ENCODE data around the gene MYO1D.

The MYO1D gene

DNA sequence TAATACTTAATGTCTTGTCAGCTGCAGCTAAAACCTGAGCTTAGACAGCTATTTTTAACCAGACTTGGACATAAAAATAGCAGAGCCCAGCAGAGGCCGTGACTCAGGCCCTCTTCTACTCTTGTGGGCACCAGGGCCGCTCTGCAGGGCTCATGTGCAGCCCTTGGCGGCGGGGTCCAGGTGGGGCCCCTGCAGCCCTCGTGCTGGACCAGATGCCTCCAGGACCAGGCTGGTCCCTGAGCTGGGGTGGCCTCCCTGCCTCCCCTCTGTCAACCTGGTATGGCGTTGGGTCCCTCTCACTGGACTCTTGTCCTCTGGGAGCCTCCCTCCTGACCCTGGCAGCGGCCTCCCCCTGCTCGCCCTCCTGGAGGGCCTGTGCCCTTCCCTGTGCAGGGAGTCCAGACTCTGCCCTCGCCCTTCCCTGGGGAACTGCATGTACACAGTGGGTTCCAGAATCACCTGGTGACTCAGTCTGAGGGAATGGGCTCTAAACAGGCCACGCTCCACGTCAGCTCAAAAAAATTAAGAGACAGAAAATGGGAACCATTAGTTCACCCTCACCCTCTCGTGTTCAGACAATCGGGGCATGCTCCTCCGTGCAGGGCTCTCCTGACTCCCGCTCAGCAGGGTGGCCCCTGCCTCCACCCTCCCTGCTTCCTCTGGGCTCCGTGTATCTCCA is 380.4 kb downstream of the MYO1D start:
- no peak for DNase-seq

DNA sequence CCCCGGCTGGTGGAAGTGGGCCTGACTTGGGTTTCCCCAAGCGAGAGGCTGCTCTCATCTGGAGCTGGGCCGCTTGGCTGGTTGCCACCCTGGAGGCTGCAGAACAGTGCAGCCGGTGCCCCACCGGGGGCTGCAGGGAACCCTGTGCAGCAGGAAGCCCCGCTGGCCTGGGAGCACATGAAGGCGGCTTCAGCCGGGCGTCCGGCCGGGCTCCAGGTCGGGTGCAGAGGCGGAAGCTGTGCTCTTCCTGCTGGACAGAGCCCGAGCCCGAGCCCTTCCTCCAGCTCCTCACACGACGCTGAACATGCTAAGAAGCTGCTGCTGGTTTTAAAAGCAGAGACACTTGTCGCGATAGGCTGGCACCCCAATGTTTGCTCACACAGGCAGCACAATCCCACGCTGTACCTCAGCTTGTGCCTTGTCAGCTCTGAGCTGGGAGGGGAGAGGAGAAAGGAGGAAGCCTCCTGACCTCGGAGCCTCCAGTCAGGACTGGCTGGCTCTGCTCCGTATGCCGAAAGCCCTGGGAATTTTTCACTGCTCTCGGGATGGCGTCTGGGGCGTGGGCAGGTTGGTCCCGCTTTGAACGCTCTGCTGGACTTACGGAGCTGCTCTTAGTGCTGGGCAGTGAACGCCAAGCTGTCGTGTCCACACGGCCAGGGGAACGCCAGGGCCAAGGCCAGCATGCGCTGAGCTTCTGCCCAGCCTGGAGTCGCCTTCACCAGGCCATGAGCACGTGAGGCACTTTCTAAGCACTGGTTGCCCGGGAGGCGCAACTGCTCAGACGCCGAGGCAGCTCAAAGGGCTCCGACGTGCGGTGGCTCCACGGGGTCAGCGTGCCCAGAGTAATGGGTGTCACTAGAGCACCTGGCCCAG is 381.3 kb downstream of the MYO1D start:
- DNase-seq = no peak

DNA sequence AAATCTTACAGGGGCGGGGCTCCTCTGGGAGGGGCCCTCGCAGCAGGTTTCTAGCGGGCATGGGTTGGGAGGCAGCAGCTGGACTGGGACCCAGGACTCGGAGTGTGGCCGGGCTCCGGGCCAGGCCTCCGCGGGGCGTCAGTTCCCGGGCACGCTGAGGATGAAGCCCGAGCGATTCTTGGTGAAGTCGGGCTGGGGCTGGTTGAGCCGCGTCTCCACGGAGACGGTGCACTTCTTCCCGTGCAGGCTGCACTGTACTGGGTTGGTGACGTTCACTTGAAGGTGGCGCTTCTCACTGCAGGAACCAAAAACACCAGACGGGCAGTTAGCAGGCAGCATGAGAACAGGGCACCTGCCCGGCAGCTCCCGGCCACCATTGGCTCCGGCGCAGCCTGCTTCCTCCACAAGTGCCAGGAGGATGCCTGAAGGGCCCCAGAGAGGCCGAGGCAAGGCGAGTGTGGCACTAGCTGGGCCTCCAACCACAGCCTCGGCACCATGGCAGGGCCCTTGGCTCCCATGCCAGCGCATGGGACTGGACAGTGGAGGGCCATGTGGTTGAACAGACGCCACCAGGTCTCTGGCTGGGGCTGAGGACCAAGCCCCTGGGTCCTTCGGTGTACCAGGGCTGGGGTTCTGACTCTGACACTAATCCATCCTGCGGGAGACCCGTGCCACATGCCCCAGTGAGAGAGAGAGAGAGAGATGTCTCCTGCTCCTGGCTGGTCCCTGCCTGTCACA is 382.1 kb downstream of the MYO1D start:
- DNase-seq = no peak

DNA sequence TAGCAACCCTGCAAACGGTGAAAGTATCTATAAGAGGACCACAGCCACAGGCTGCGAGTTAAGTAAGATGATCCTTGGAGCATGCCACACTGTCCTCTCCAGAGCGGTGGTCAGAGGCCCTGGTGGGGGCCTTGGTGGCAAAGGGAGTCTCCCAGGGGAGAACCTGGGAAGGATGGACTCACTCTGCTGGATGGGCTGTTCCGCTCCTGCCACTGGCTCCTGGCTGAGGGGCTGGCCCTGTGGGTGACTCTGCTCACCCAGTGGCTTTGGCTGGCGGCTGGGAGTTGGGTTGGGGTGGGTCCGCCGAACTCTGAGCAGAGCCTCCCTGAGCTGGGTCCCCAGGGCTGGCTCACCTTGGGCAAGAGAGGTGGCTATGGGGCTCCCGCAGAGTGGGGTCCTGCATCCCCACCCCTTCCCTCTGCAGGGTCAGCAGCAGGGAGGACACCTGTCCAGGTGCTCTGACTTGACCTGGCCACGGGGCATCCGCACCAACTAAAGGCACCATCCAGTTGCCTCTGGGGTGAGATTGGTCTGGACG is 382.9 kb downstream of the MYO1D start:
- DNase-seq = no peak

DNA sequence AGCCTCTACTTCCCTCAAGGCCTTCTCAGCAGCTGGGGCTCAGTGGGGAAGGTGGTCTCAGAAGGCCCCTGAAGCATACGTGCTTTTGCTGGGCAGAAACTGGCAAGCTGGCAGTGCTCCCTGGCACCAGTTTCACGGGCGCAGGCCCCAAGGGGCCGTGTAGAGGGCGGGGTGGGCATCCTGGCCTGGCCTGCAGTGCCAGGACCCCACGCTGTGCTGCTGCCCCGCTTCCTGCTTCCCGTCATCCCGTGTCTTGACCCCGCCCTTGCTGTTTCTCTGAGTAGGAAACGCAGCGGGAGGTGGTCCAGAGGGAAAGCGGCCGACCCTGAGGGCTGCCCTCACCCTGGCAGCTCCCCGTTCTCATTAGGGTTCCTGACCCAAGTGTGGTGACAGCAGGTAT is 383.4 kb downstream of the MYO1D start:
- DNase-seq = no peak

DNA sequence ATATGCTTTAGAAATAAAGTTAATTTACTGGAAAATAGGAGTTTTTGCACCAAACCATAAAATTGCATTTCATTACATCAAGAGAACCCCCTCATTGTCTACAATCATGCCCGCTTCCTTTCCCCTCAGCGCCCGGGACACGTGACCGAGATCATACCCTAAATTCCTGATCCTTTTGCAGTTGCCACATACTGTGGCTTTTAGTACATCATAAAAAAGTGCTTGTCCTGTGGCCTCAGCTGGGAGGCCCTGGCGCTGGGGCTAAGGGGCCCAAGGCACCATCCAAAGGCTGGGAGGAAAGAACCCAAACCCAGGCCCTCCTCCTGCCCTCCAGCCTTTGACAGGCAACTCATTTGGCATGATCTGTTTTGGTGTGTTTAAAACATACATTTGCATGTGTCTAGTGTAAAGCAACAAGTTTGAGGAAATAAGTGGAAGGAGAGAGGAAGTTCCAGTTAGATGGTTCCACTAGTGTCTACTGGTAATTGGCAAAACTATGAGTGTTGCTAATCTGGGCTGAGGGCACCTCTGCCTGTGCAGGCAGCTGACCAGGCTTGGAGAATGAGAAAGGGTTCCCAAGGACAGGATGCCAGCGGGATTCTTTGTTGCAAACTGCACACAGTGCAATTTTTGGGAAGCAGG is 384.2 kb downstream of the MYO1D start:
- no peak for DNase-seq

DNA sequence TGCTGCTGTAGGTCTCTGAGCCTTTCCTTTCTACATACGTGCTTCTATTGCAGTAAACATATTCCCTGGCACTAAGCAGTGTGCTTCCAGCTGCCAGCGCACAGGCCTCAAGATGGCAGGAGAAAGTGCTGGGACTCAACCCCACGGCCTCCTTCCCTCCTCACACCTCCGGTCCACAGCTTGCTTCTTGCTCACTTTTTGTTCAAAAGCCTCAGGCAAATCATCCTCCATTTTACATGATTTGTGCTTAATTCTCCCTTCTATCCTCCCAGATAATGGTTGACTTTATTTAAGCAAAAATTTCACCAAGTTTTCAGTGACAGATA is 384.7 kb downstream of the MYO1D start:
- DNase-seq = no peak

DNA sequence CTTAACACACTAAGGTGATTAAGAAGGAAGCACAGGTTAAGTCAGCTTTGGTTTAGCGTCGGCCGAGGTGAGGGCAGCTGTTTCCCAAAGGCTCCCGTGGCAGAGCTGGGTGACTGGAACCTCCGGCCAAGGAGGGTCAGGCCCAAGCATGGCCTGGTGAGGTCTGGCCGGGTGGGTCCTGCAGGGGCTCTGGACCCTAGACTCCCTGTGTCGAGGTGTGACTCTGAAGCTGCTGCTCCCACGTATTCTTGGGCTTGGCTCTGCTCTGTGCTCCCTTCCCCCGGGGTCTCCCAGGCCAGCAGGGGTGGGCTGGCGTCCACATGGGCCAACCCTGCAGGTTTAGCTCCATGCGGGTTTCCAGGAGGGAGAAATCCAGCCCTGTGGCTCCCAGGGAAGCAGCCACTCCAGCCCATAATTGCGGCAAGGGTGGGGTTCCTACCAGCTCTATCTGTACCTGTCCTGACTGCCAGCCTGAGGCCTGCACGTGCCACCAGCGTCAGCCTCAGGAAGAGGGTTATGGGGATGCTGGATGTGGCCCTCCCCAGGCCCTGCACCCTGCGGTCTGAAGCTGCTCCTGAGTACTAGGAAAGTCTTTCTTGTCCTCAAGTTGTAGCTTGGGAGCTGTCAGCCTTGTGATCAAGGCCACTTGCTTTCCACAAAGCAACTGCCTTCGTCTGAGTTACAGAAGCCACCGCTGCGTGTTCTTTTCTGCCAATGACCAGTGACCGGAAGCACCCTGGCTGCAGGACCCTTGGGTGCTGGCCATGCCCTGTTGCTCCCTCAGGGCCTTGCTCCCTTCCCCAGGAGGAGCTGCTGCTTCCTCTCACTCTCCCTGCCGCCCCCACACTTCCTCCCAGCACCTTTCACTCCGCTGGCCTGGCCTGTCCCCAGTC is 385.3 kb downstream of the MYO1D start:
- DNase-seq = no peak

DNA sequence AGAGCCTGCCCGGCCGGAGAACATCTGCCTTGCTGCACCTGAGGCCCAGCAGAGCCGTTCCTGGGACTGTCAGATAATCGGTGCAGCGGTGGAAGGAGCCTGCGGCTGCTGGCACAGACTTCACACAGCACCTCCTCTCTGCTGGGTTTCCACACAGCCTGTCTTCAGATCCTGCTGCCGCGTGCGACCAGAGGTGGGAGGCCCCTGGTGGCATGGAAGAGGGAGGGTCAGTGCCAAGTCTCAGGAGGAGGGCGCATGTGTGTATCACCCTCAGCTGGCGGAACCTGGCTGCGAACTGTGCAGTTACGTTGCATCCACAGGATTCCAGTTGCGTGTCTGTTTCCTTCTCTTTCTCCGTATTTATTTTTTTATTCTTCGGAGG is 386.8 kb downstream of the MYO1D start:
- no peak for DNase-seq

DNA sequence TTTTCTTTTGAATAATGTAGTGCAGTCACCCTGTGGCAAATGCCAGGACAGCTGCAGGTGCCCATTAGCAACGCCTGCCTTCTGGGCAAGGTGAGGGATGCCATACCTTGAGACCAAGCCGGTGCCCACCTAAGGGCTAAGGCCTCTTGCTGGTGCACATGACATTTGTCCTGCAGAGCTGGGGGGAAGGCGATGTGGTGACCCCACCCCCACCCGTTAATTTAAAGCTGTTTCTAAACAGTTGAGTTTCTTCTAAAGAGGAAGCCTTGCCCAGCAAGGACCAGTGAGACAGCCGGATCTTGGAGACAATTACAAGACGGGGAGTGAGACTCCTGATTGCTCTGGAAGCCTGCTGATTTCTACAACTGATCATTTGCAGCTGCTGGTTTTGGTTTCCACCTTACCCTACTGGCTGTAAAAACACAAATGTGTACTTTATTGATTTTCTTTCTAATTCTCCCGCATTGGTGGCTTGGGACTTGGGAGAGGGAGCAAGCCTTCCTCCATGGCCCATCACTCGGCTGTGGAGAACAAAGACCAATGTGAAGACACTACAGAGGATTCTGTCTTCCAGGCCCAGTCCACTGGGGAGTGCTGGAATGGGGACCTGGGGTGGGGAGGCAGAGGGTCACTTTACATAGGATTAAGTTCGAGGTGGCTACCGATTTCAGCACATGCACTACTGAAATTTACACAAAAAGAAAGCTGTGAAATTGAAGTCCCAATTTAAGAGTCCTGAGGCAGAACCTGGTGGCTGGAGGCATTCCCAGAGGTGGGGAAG is 387.4 kb downstream of the MYO1D start:
- DNase-seq = no peak

DNA sequence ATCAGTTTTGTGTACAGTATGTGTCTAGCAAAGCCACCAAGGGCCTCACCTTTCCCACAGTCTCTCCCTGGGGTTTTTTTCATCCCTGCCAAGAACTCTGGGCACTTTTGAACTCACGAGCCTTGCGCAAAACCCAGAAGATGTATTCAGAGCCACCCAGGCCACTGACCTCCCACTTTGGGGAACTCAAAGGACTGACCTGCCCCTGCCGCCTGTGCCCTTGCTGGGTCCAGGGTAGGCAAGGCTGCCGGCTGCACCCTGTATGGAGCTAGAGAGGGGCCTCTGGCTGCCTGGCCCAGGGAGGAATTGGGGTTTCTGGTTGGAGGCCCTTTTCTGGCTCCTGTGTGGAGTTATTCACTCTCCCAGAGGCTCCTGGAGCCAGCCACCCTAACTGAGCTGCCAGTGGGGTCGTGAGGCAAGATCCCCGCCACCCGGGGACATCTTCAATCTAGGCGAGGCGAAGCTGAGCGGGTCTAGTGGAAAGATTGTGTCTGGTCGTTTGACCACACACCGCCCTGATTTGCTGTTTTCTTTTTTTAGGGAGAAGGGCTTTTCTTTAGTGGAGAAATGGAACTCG is 388.2 kb downstream of the MYO1D start:
- DNase-seq = no peak

DNA sequence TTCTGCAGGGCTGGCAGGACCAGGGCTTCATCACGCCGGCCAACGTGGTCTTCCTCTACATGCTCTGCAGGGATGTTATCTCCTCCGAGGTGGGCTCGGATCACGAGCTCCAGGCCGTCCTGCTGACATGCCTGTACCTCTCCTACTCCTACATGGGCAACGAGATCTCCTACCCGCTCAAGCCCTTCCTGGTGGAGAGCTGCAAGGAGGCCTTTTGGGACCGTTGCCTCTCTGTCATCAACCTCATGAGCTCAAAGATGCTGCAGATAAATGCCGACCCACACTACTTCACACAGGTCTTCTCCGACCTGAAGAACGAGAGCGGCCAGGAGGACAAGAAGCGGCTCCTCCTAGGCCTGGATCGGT is 388.8 kb downstream of the MYO1D start:
- DNase-seq = no peak

DNA sequence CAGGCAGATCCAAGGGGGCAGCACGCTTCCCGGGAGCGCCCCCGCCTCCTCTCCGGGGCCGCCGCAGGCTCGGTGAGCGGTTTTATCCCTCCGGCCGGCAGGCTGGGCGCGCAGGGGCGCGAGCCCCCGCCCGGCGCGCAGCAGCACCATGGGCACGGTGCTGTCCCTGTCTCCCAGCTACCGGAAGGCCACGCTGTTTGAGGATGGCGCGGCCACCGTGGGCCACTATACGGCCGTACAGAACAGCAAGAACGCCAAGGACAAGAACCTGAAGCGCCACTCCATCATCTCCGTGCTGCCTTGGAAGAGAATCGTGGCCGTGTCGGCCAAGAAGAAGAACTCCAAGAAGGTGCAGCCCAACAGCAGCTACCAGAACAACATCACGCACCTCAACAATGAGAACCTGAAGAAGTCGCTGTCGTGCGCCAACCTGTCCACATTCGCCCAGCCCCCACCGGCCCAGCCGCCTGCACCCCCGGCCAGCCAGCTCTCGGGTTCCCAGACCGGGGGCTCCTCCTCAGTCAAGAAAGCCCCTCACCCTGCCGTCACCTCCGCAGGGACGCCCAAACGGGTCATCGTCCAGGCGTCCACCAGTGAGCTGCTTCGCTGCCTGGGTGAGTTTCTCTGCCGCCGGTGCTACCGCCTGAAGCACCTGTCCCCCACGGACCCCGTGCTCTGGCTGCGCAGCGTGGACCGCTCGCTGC is 389.3 kb downstream of the MYO1D start:
- DNase-seq = peak; percentile 29

DNA sequence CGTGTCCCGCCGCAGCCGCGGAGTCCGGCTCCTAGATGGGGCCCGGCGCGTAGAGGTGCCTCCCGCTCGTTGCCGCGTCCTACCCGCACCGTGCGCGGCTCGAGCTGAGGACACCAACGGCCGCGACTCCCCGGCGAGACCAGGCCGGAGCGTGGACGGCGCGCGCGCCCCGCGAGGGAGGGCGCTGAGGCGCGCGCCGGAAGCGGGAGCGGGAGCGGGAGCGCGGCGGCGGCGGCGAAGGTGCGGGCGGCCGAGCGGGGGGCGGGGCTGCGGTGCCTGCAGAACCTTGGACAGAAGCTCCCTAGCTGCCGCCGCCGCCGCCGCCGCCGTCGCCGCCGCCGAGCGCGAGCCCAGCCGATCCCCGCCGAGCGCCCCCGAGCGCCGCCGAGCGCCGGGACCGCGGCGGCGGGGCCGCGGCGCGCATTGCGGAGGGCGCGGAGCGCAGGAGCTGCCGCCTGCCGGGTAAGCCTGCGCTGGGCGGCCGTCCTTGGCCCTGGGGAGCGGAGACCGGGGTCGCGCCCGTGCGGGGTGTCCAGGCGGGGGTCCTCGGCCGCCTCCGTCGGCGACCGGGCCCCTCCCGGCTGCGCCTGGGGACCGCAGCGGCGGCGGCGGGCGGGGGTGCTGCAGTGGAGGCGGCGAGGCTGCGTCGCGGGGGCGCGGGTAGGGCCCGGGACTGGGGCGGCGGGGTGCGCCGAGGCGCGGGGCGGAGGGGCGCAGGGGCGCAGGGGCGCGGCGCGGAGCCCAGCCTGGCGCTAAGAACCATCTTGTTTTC is 390.0 kb downstream of the MYO1D start, which contains the start of gene CDK5R1:
TSS of gene CDK5R1 (plus strand) at position 293 of the 772 bp plus-strand sequence. CDS start 628 bp downstream, outside the sequence.
- DNase-seq = peak; percentile 76

DNA sequence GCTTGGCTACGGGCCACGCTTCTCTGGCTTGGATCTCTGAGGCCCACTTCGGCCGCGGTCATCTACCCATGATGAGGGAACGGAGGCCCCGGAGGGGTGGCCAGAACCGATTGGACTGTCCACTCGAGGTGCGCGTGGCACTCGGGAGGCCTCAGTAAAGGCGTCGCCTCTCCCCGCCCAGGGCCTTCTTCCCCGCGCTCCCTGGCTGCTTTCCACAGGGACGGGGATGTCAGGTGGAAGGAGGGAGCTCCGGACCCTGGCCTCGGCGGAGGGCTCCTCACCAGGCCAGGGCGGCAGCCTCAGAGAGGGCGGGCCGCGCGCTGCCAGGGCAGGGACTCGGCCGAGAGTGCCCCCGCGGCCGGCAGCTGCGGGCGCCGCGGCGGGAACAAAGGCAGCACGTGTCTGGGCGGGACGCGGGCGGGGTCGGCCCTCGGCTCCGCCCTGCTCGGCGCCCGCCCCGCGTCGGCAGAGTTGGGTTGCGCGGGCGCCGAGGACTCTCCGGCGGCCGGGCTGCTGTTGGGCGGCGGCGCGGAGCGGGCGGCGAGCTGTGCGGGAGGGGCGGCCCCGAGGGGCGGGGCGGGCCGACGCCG is 390.7 kb downstream of the MYO1D start:
- DNase-seq = peak; percentile 87

DNA sequence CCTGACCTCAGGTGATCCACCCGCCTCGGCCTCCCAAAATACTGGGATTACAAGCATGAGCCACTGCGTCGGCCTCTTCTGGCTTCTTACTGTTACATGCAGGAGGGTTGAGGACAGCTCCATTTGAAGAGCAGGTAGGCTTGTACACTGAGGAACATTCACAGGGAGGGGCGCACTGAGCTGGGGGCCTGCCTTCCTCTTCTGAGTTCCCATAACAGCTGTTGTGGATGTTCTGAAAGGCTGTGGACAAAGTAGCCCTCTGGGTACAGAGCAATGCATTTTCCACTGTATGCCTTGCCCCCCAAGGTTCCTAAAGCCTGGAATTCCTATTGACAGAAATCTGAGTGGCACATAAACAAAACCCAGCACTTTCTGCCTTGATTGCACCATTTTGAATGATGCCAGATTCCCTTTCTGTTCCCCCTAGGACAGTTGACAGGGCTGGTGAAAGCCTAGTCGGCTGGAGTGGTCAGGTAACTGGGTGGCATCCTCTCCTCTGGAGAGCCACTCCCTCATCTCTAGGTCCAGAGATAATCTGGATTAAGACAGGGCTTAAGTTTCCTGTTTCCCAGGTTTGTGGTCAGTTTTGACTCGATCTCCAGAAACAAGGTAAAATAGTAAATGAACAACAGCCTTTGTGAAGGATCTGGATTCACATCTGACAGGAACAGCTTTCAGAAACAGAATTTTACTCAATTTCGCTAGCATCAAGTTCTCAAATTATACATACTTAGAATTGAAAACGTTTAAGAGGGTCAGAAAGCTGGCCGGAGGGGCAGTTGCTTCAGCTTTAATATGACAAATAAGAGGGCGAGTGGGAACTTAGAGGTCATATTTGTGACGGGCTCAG is 391.4 kb downstream of the MYO1D start:
- DNase-seq = no peak

DNA sequence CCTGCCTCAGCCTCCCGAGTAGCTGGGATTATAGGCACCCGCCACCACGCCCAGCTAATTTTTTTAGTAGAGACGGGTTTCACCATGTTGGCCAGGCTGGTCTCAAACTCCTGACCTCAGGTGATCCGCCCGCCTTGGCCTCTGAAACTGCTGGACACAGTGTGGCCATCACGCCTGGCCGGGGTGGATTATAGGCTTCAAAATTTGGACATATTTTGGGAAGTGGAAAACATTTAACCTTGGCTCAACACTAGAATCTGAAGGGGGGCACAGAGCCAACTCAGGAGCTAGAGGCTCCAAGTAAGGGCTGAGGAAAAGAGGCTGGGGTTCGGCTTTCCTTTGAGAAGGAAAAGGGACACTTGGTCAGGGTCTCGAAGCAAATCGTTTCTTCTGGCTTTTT is 392.3 kb downstream of the MYO1D start:
- DNase-seq = no peak

DNA sequence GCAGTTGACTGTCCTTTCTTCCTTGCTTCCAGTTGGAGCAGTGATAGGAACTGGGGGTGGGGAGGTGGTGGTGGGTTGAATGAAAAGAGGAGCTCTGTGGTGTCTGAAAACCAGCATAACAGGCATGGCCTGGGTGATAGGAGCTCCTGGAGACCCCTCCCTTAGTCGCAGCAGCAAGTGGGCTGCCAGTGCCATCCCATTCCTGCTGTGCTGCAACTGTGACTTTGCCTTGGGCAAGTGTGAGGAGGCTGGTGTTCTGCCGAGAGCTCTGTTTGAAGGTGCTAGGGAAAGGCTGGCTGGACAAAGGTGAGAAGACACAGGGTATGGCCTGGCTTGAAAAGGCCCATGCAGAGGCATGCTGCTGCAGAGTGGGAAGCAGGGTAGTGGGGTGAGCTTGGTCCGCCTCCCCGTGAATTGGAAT is 392.9 kb downstream of the MYO1D start:
- DNase-seq = no peak
